HPDE6-E6E7 (cell line): ENCODE results near the gene ADNP2.

Source experiments
- DNase-seq: peaks from one replicate; pipeline ENCODE4 v3.0.0; 2011; ENCODE audit warnings: missing footprints; ENCODE audit errors: extremely low spot score

ADNP2 gene

DNA sequence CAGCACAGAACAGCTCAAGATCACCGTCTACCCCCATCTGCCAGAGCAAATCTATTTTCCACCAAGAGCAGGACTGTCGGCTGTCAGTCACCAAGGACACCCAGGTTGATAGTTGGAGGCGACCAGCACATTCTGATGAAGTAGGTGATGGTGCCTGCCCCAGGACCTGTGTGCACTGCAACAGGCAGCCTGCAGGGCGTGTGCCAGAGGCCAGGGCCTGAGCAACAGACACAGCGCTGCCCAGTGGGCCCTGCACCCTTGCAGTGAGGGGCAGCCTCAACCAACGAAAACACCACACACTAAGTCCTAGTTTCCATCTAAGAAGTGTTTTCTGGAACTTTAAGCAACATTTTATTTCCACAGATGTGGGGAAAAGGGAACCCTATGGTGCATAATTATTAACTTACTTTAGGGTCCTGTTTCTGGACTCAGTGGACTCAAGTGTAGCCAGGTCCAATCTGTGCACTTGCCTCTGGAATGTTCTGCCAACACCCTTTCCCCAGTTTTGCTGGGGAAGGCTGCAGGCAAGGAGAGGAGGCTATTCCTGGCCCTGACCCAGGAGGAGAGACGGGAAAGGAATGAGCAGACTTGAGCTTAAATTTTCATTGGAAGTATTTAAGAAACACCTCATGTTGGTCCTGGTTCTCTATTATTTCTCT lies 61.5 kb downstream of the ADNP2 start:
- DNase-seq: no peak

DNA sequence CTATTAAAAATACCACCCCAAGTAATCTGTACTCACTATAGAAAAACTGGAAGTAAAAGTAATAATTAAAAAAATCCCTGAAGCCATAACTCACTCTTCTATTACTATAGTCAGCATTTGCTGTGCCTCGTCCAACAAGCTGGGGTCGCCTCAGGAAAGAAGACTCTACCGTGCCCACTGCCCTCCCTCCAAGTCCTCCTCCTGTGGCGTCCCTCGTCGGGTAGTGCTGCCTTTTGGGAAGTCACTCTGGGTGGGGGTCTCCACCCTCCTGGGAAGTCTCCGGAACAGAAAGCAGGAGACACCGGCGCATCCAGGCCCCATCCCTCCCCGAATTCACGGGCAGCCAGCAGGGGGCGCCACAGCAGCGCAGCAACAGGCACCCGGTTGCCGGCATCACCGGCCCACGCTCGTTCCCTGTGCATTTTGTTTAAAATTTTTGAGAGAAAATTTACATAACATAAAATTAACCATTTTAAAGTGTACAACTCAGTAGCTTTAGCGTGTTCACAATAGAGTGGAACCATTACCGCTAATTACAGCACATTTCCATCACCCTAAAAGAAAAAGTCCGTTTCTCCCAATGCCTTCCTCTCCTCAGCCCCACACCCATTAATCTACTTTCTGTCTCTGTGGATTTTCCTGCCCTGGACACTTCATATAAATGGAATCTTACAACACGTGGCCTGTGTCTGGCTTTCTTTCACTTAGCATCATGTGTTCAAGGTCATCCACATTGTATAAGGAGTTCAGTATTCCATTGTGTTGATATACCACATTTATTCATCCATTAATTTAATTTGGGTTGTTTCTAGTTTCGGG lies 62.2 kb downstream of the ADNP2 start:
- peak; percentile 47 for DNase-seq

DNA sequence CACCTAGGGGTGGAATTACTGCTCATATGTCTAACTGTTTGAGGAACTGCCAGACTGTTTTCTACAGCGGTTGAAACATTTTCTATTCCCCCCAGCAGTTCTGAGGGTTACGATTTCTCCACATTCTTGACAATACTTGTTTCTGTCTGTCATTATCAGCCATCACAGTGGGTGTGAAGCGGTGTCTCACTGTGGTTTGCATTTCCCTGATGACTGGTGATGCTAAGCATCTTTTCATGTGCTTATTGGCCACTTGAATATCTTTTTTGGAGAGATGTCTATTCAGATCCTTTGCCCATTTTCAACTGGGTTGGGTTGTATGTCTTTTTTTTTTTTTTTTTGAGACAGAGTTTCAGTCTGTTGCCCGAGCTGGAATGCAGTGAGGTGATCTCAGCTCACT lies 63.0 kb downstream of the ADNP2 start:
- DNase-seq: no peak

DNA sequence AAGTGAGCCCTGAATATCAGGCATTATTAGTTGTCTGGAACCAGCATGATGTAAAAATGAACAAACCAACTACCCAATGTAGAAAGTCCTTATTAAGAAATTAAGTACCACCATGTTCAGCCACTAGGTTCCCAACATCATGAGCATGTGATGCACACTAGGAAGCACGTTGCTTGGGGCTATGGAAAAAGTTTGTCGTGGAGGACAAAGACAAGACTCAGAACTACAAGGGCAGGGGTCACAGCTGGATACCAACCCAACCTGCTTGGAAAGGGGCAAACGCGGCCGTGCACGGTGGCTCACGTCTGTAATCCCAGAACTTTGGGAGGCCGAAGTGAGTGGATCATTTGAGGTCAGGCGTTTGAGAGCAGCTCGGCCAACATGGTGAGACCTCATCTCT lies 64.0 kb downstream of the ADNP2 start:
- no peak for DNase-seq

DNA sequence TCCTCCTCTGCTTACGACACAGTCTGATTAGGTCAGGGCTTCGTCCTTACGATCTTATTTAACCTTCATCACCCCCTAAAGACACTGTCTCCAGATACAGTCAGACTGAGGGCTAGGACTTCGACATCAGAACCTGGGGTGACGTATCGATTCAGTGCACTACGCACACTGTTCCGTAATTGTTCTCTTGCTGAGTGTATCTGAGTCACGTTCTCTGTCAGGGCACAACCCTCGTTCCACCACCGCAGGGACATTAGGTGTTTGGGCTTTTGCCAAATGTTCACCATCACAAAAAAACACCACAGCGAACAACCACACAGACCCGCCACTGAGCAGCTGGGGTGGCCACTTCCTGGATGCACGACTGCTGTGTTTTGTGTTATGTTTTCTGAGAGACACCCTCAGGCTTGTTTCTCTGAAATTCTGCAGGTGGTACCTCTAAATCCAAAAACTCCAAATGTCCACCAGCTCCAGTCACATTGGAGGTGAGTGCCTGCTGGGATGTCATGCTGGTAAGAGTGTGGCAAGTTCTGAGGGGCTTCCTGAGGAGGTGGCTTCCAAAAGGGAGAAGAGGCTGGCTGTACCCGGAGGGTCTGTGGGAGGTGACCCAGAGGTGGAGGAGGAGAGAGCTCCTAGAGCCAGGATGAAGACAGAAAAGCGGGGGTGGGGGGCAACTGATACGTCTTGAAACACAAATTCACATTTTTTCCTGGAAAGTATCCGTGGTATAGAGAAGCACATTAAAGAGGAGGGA lies 66.6 kb downstream of the ADNP2 start:
- DNase-seq: no peak

DNA sequence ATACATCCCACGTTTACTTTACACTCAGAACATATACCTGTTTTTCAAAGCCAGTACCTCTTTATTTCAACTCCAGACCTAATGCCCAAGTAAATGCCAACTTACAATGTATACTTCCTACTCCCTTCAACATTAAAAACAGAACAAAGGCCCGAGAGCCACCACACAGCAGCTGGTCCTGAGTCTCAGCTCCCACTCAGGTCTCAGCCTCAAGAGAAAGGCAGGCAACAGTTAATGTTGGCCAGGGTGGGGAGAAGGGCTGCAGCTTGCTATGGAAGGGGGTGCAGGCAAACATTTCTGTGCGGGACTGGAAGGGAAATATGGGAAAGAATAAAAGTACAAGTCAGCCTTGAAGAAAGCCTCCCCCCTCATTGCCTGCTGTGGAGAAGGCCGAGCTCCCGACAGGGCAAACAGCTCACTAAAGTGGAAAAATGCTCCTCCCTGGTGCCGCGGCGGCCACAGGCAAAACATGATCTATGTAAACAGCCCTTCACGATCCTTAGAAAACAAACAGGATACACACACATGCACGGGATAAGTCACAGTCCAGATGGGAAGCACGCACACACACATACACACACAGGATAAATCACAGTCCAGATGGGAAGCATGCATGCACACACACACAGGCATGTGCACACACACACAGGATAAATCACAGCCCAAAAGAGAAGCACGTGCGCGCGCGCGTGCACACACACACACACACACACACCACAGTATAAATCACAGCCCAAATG lies 67.4 kb downstream of the ADNP2 start:
- DNase-seq: no peak

DNA sequence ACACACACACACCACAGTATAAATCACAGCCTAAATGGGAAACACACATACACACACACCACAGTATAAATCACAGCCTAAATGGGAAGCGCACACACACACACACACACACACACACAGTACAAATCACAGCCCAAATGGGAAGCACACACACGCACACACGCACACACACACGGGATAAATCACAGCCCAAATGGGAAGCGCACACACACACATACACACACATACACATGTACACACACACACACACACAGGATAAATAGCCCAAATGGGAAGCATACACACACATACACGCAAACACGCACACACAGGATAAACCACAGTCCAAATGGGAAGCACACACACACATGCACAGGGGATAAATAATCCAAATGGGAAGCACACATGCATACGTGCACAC lies 68.1 kb downstream of the ADNP2 start:
- DNase-seq: no peak

DNA sequence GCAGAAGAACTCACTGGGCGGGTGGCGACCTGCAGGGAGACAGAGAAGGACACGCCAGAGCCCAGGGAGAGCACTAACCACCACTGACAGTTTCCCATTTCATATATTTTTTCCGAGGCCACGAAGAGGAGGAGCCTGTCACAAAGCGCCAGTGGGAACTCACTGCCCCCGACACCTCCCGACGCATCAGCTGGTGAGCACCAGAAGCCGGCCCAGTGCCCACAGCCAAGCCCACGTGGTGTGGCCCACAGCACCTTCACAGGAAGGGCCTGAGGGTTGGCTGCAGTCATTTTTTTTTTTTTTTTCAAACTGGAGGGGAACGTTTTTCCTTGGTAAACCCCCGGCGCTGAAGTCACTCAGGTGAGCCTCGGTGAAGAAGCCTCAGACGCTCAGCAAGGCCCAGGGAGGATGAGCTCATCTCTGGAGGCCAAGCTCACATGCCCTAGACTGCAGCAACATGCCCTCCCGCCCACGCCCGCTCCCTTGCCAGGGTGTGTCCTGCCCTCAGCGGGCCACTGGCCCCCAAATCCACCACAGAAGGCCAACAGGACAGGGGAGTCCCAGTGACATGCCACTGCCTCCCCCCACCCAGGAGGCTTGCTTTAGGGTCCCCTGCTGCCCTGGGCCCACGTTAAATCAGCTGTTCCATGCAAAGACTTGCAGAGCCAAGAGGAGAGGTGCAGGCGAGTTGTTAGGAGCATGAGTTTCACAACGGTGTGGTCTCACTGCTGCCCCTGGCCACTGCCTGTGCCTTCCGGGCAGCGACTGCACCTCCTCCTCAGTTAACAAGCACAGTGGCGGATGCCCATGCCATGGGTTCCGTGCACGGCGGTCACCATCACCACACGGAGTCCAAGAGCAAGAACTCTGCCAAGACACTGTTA lies 70.1 kb downstream of the ADNP2 start:
- peak; percentile 84 for DNase-seq

DNA sequence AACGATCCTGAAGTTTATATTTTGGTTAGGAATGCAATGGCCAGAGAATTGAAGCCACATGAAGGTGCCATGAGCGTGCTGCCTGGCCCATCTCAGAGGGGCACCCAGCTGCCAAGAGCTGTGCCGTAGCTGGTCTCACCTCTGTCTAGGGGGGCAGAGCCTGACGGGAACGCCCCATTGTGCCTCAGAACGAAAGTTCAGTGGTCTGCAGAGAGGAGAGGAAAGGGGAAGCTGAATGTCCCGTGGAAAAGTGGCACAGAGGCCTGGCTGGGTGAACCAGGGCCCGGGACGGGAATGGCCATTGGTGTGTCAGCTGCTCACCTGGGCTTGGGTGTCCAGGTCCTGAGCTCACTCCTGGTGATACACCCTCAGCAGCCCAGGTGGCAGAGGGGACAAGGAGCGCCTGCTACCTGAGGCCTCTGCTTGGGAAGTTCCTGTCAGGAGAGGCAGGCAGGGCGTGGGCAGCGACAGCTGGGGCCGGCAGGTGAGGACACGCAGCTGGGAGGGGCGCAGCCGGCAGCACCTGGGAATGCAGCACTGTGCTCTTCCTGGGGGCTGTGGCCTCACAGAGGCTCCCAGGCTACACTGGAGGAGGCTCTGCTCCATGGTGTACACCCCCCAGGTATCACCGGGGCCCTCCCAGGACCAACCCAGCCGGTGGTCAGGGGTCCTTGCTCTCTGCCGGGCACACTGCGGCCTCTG lies 70.9 kb downstream of the ADNP2 start:
- peak; percentile 84 for DNase-seq

DNA sequence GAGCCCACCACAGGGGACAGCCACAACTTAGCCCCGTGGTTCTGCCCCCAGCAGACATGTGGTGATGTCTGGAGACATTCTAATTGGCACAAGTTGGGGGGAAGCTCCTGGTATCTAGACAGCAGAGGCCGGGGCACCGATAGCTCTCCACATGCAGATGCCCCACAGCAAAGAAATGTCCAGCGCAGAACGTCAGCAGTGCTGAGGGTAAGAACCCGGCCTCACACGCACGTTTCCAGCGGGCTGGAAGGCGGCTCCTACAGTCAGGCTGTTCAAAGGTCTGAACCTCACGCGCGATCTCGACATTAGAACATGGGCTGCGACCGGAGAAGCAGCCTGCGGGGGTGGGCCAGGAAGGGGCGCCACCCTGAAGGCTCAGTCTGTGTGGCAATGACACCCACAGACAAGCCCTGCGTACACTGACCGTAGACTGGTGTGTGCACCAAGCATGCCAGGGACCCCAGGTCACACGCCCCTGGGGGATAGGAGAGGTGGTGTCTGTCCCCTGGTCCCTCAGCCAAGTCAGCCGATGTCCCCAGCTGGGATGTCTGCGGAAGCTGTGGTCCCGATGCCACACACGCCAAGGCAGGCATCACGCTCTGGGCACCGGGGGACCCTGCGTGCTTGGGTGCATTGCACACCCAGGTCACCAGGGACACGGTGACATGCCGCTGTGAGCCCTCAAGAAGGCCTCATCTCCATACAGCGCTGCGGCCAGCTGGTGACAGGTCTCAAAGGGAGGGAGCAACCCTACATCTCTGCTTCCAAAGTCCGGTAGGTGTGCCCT lies 71.9 kb downstream of the ADNP2 start:
- no peak for DNase-seq

DNA sequence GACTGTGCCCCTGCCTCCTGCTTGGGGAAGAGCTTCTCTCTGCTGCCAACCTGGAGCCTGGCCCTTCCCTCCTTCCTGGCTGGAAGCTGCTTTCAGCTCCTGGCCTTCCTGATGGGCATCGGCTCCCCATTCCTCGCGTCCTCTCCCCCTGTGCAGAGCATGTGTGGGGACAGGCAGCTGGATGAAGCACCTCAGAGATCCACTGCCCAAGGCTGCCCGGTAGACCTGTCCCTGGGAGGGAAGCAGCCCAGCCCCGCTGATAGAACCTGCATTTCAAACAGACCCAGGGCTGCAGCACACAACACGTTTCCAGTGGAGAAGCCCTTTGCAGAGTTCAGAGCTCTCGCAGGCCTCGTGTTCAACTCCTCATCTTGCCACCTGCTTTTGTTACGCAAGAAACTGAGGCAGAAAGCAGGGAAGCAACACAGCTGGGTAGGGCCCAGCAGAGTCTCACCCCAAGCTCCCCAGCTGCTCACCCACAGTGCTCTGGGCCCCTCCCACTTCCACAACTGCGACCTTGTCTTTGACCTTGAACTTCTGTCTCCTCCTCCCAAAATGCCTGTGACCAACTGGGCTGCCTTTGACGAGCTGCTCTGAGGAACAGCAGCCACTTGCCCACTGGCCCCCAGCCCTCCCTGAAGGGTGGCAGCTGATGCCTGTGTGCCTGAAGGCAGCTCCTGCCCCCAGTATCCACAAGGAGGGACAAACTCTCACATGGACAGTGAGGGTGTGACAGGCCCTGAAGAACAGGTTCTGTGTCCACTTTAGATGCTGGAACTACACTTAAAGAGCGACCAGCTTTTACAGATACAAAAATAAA lies 72.8 kb downstream of the ADNP2 start:
- DNase-seq: no peak

DNA sequence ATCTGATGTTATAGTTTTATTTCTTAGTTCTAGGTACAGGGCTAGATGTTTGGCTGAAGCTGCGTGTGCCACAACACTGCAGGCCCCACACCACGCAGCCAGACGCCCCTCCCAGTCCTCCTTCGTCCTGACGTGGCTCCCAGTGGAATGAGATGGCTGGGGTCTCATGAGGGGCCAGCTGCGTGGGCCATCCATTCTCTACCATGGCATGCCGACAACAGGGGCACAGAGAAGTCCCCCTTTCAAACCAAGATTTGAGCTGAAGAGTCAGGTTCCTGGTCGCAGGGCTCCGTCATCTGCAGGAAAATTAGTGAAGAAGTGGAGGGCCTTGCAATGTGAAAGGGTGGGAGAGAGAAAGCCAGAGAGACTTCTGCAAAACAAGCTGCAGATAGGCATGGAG lies 73.8 kb downstream of the ADNP2 start:
- DNase-seq: no peak

DNA sequence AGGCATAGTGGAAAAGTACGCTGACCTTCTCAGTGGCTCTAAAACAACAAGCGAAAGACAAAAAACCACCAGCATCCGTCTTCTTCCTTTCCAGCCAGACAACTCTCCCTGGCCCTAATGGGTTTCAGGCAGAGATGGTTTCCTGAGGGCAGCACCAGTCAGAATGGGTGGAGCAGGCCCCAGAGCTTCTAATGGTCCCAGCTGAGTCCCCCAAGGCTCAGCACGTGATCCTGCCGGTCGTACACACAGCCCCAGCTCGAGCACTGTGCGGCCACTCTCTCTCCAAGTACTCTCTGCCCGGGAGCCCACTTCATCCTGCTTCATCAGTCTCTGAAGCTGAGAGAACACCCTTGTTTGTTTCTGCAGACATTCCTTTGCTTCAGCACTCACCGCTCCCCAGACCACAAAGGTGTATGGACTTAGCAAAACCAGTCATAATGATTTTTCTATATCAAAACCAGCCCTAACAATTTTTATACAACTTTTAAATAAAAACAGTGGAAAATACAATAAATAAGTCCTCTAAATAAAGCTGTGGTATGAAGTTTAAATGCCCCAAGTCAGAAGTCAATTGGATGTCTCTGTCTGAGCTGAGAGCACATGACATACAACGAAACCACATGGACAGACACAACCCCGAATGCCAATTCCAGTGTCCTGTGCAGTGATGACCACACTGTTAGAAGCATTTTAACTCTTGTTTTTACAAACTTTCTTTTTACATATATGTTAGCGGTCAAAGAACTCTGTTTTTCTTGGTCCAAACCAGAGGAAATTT lies 74.4 kb downstream of the ADNP2 start:
- DNase-seq: no peak

DNA sequence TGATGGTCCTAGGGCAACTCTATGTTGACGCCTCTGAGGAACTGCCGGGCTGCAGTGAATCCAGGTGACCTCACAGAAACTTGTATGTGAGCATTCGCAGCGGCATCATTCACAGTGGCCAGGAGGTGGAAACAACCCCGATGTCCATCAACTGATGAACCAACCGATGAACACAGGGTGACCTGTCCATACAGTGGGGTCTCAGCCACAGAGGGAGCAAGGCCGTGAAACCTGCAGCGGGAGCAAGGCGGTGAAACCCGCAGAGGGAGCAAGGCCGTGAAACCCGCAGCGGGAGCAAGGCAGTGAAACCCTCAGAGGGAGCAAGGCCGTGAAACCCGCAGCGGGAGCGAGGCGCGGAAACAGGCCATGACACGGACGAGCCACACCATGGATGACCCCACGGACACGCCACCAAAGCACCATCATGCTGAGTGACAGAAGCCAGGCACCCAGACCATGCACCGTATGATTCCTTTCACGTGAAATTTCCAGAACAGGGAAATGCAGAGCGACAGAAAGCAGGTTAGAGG lies 75.2 kb downstream of the ADNP2 start:
- no peak for DNase-seq

DNA sequence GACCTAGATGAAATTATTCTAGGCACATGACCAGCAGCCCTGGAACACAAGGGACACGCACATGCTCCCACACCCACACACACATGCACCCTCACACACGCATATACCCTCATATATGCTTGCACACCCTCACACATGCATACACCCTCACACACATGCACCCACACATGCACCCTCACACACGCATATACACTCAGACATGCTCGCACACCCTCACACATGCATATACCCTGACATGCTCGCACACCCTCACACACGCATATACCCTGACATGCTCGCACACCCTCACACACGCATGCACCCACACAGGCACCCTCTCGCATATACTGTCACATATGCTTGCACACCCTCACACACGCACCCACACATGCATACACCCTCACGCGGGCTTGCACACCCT lies 76.5 kb downstream of the ADNP2 start:
- no peak for DNase-seq

DNA sequence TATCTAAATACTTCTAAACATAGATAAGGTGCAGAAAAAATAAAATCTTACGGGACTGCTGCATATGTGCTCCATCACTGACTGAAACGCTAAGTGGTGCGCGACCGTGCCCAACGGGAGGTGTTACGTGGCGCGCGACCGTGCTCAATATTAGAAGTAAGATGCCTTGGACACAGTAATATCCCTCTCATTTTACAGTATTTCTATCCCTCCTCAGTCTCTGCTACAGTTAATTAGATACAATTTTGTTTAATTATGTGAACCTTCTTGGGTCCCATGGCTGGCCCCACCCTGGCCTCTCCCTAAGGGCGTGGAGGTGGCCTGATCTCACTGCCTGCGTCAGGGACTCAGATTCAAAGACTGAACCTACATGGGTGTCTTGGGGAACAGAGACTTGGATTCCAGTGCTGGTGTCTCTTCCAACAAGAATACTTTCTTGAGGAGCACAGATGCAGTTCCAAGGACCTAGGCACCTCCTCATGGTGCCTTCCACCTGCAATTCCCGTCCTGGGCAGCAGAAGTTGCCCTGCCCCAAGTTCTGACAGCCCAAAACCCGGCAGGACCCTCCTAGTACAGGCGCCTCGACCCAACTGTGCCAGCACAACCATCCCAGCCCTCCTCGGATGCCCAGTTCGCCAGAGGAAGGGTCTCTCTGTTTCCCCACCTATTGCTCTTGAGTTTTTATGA lies 79.0 kb downstream of the ADNP2 start:
- DNase-seq: no peak
